ENCODE results near the gene TGFBR1. TPM values are rescaled to one million over a fixed set of nuclear protein-coding genes. Genes with fewer than 3 reads are reported as not detected.

The TGFBR1 gene
- total RNA-seq (74.2 and 79.4 TPM in 2 replicates), polyA plus RNA-seq (31.5 and 41.7 TPM in 2 replicates)

- peak within 1 kb of the TSS; percentile 52 for H2AFZ ChIP-seq
- peak within 1 kb of the TSS; percentile 91 for H3K4me2 ChIP-seq
- no peaks in the 10 kb centered on the region for H3K27me3 ChIP-seq
- TF ChIP-seq CTCF (IDR thresholded peaks at IDR 0.05; ENCODE audit: poor library complexity) = no peak
- TF ChIP-seq EZH2 (IDR thresholded peaks at IDR 0.05; ENCODE audit: borderline replicate concordance) = no peak
- TF ChIP-seq EZH2phosphoT487 (IDR thresholded peaks at IDR 0.05; ENCODE audit: low read depth, severe bottlenecking, unreplicated experiment) = no peak
- no peaks in the 10 kb centered on the region for H3K36me3 ChIP-seq (replicated peaks; ENCODE audit: insufficient read depth, low read depth)
- H3K4me3 ChIP-seq = peak within 1 kb of the TSS; percentile 90
- no peaks in the 10 kb centered on the region for H3K9me3 ChIP-seq (ENCODE audit: low read depth)
- peak within 1 kb of the TSS; percentile 94 for H3K27ac ChIP-seq
- peak; percentile 97 for DNase-seq (ENCODE audit: low spot score)
- WGBS (ENCODE audit: low lambda C conversion rate, missing lambda C conversion rate) = 2% methylated on average over 29 of the region's 60 CpGs
- H3K79me2 ChIP-seq = peaks cover 42% of the 10 kb centered on the region
- H4K20me1 ChIP-seq (ENCODE audit: insufficient read depth, poor library complexity, severe bottlenecking) = peaks cover 29% of the 10 kb centered on the region
- no peaks in the 10 kb centered on the region for H3K9me2 ChIP-seq (replicated peaks; ENCODE audit: insufficient read depth)
- peaks cover 13% of the 10 kb centered on the region for H3K4me1 ChIP-seq (ENCODE audit: insufficient read depth)
These were observed at the start of gene TGFBR1 for GRCh38 chr9:99104459-99105151. Gene TGFBR1, plus strand, starts transcription at chr9:99105113. Its CDS starts 93 bp downstream, at chr9:99105206.

GRCh38 chr9:99055384-99055783, 49.5 kb upstream of the TGFBR1 start:
- no peak overlapping the region for H3K4me2 ChIP-seq
- 100% methylated on average over 1 of the region's 1 CpG for WGBS (ENCODE audit: low lambda C conversion rate, missing lambda C conversion rate)
- TF ChIP-seq EZH2 (IDR thresholded peaks at IDR 0.05; ENCODE audit: borderline replicate concordance) = no peak
- no peak for TF ChIP-seq EZH2phosphoT487 (IDR thresholded peaks at IDR 0.05; ENCODE audit: low read depth, severe bottlenecking, unreplicated experiment)
- TF ChIP-seq CTCF (IDR thresholded peaks at IDR 0.05; ENCODE audit: poor library complexity) = no peak

DNA sequence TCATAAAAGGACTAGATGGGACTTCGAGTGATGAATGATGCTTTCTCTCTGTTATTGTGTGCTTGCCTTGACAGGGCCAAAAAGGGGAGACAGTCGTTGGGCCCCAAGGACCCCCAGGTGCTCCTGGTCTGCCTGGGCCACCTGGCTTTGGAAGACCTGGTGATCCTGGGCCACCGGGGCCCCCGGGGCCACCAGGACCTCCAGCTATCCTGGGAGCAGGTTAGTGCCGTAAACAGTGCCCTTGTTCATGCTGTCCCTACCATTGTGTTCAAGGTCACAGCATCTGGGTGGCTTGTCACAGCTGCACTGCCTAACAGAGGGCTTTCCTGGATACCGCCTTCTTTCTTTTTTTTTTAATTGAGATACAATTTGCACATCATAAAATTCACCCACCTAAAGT, 48.7 kb upstream of the TGFBR1 start:
- H3K4me3 ChIP-seq = no peak overlapping the region
- H3K27me3 ChIP-seq = no peaks in the 10 kb centered on the region
- DNase-seq (ENCODE audit: low spot score) = no peak
- peaks cover 10% of the 10 kb centered on the region for H3K4me1 ChIP-seq (ENCODE audit: insufficient read depth)
- H3K4me2 ChIP-seq = no peak overlapping the region
- H3K36me3 ChIP-seq (replicated peaks; ENCODE audit: insufficient read depth, low read depth) = no peaks in the 10 kb centered on the region
- no peaks in the 10 kb centered on the region for H4K20me1 ChIP-seq (ENCODE audit: insufficient read depth, poor library complexity, severe bottlenecking)
- H3K79me2 ChIP-seq = no peaks in the 10 kb centered on the region
- H3K9me2 ChIP-seq (replicated peaks; ENCODE audit: insufficient read depth) = no peaks in the 10 kb centered on the region
- no peak overlapping the region for H2AFZ ChIP-seq
- H3K9me3 ChIP-seq (ENCODE audit: low read depth) = no peaks in the 10 kb centered on the region
- WGBS (ENCODE audit: low lambda C conversion rate, missing lambda C conversion rate) = 98% methylated on average over 6 of the region's 6 CpGs
- no peak for TF ChIP-seq CTCF (IDR thresholded peaks at IDR 0.05; ENCODE audit: poor library complexity)
- TF ChIP-seq EZH2phosphoT487 (IDR thresholded peaks at IDR 0.05; ENCODE audit: low read depth, severe bottlenecking, unreplicated experiment) = no peak
- TF ChIP-seq EZH2 (IDR thresholded peaks at IDR 0.05; ENCODE audit: borderline replicate concordance) = no peak
- H3K27ac ChIP-seq = no peak overlapping the region

More at GRCh38 chr9:99055384-99055783, 49.5 kb upstream of the TGFBR1 start:
- no peaks in the 10 kb centered on the region for H3K9me3 ChIP-seq (ENCODE audit: low read depth)
- no peak for DNase-seq (ENCODE audit: low spot score)
- H3K9me2 ChIP-seq (replicated peaks; ENCODE audit: insufficient read depth) = no peaks in the 10 kb centered on the region
- H3K36me3 ChIP-seq (replicated peaks; ENCODE audit: insufficient read depth, low read depth) = no peaks in the 10 kb centered on the region
- peaks cover 16% of the 10 kb centered on the region for H3K4me1 ChIP-seq (ENCODE audit: insufficient read depth)
- H3K4me3 ChIP-seq = no peak overlapping the region
- no peaks in the 10 kb centered on the region for H3K79me2 ChIP-seq
- no peaks in the 10 kb centered on the region for H3K27me3 ChIP-seq
- no peaks in the 10 kb centered on the region for H4K20me1 ChIP-seq (ENCODE audit: insufficient read depth, poor library complexity, severe bottlenecking)
- H2AFZ ChIP-seq = no peak overlapping the region
- no peak overlapping the region for H3K27ac ChIP-seq
